IPS-20b (cell line): ENCODE results near the gene USP36.
"Not testable (repeated sequence)": the region's sequence is repeated elsewhere in the genome, so short reads cannot be mapped to it uniquely, and the experiment has no call there.

Experiments used
- H3K27ac ChIP-seq: one replicate; pipeline ENCODE4 v1.5.1; 2013; ENCODE audit warnings: low read length
- H3K27me3 ChIP-seq: 2 replicates; pipeline ENCODE4 v1.6.1; 2013; ENCODE audit warnings: mild to moderate bottlenecking, low read length, inconsistent platforms; ENCODE audit not compliant: insufficient read depth
- H3K36me3 ChIP-seq: 2 replicates; pipeline ENCODE4 v1.6.1; 2013; ENCODE audit warnings: low read depth, mild to moderate bottlenecking, inconsistent platforms, low read length, moderate library complexity; ENCODE audit not compliant: insufficient read depth
- H3K4me1 ChIP-seq: 2 replicates; pipeline ENCODE4 v1.6.1; 2013; ENCODE audit warnings: mild to moderate bottlenecking, control low read depth, inconsistent platforms, low read length, moderate library complexity; ENCODE audit not compliant: insufficient read depth
- H3K4me3 ChIP-seq: 2 replicates; pipeline ENCODE4 v1.5.1; 2013; ENCODE audit warnings: mild to moderate bottlenecking, low read length, inconsistent platforms
- H3K9ac ChIP-seq: 2 replicates; pipeline ENCODE4 v1.6.1; 2013; ENCODE audit warnings: low read depth, mild to moderate bottlenecking, inconsistent platforms, low read length, moderate library complexity
- H3K9me3 ChIP-seq: 2 replicates; pipeline ENCODE4 v1.6.1; 2013; ENCODE audit warnings: mild to moderate bottlenecking, low read depth, low read length, inconsistent platforms; ENCODE audit not compliant: insufficient read depth

The USP36 gene

GRCh38 chr17:78867046-78867445 lies 26.4 kb upstream of the USP36 start:
- H3K27ac ChIP-seq, H3K4me1 ChIP-seq, H3K4me3 ChIP-seq, H3K9me3 ChIP-seq, H3K9ac ChIP-seq, H3K36me3 ChIP-seq, H3K27me3 ChIP-seq: not testable (repeated sequence)

GRCh38 chr17:78865682-78866390 lies 25.2 kb upstream of the USP36 start:
- Histone ChIP-seq H3K4me1 (peaks cover 3% of the 10 kb centered on the region; the same call in 1 of the 2 replicates), H3K27ac (no peak overlapping the region), H3K36me3 (peaks cover 5% of the 10 kb centered on the region; the same call in 1 of the 2 replicates), H3K9ac (no peak overlapping the region), H3K9me3 (no peaks in the 10 kb centered on the region), H3K4me3 (no peak overlapping the region), H3K27me3 (no peaks in the 10 kb centered on the region)

- no peak overlapping the region for H3K9ac ChIP-seq
- H3K4me3 ChIP-seq = no peak overlapping the region
- H3K27ac ChIP-seq = no peak overlapping the region
- peaks cover 3% of the 10 kb centered on the region; the same call in 1 of the 2 replicates for H3K4me1 ChIP-seq
- no peaks in the 10 kb centered on the region for H3K27me3 ChIP-seq
- H3K9me3 ChIP-seq = no peaks in the 10 kb centered on the region
- H3K36me3 ChIP-seq = no peaks in the 10 kb centered on the region
These were observed 23.5 kb upstream of the USP36 start for GRCh38 chr17:78864117-78864516.

DNA sequence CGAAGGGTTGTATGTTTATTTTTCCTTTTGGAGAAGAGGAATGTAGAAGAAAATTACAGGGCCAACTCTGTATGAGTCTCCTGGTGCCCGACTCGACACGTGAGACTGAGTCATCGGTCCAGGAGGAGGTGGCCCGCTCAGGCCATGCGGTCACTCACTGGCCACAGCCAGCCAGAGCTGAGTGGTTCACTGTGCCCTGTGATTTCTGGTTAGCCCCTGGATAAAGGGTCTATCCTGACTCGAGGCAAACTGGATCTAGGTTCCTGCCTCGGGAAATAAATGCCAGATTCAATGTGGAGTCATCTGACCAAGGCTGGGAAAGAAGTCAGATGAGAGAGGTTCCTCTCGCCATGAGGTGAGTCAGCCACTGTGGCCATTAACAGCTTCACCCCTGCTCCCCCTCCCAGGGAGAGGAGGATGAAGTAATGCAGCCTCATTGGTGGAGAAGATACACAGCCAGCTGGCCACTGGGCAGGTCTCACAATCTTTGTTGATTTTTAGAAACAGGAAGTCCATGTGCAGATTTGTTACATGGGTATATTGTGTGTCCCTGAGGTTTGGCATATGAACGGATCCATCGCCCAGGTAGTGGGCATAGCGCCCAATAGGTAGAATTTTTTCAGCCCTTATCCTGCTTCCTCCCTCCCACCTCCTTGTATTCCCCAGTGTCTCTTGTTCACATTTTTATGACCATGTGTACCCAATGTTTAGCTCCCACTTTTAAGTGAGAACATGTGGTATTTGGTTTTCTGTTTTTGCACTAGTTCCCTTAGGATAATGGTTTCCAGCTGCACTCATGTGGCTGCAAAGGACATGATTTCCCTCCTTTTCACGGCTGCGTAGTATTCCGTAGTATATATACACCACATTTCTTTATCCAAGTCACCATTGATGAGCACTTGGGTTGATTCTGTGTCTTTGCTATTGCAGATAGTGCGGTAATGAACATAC lies 21.7 kb upstream of the USP36 start:
- Histone ChIP-seq H3K9me3 (no peaks in the 10 kb centered on the region), H3K4me1 (peaks cover 3% of the 10 kb centered on the region; the same call in 1 of the 2 replicates), H3K4me3 (no peak overlapping the region), H3K36me3 (0 out of 2 replicates have a peak, but pooled peaks cover under 1% of the 10 kb centered on the region), H3K27ac (no peak overlapping the region), H3K27me3 (no peaks in the 10 kb centered on the region), H3K9ac (no peak overlapping the region)

DNA sequence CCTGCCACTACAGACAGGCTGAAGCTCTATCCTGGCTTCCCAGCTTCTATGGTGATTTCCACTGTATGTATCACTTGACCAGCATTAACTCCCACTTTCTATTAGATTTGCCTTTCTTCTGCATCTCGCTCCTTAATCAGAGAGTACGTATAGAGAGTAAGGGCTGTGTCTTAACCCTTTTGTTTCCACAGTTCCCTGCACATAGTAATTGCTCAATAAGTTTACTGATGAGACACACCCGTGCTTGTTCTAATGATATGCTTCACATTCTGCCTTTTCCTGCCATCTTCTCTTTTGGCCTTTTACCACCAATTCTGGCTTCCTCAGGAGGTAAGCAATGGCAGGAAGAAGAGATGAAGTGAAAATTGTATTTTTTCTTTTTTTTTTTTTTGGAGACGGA lies 20.6 kb upstream of the USP36 start:
- H3K27me3 ChIP-seq = no peaks in the 10 kb centered on the region
- no peak overlapping the region for H3K9ac ChIP-seq
- H3K36me3 ChIP-seq = 0 out of 2 replicates have a peak, but pooled peaks cover 4% of the 10 kb centered on the region
- H3K4me3 ChIP-seq = no peak overlapping the region
- H3K27ac ChIP-seq = no peak overlapping the region
- H3K9me3 ChIP-seq = no peaks in the 10 kb centered on the region
- peaks cover 3% of the 10 kb centered on the region; the same call in 1 of the 2 replicates for H3K4me1 ChIP-seq

DNA sequence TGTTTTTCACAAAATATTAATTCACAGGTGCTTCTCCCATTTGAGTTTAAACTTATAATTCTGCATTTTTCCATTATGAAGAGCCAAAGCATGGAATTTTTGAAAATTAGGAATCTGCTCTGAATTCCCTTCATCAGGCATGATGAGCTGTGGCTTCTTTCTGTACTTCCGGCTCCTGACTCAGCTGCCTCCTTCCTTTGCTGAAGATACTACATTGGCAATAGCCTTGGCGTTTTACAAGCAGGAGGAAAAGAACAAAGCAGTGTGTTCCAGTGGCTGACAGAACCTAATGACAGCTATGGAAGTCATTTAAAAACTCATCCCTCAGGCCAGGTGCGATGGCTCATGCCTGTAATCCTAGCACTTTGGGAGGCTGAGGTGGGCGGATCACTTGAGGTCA lies 18.4 kb upstream of the USP36 start:
- 0 out of 2 replicates have a peak, but pooled peaks cover 4% of the 10 kb centered on the region for H3K36me3 ChIP-seq
- no peak overlapping the region for H3K9ac ChIP-seq
- no peaks in the 10 kb centered on the region for H3K9me3 ChIP-seq
- H3K27ac ChIP-seq = no peak overlapping the region
- no peaks in the 10 kb centered on the region for H3K4me1 ChIP-seq
- H3K4me3 ChIP-seq = no peak overlapping the region
- no peaks in the 10 kb centered on the region for H3K27me3 ChIP-seq

DNA sequence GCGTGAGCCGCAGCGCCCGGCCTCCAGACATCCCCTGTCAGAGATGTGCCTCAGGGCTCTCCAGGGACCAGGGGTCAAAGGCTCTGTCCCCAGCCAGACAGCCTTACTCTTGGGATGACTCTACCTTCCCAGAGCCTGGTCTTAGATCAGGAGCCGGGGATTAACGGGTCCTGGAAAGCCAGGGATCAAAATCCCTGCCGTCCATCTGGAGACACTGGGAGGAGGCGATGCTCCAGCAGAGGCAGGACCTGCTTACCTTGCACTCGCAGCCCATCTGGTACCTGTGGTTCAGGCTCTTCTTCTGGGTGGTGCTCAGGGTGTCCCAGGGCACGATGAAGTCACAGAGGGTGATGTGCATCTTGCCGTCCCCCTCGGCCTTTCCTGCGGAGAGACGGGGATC lies 16.7 kb upstream of the USP36 start:
- Histone ChIP-seq H3K4me1 (no peaks in the 10 kb centered on the region), H3K9me3 (no peaks in the 10 kb centered on the region), H3K4me3 (no peak overlapping the region), H3K36me3 (0 out of 2 replicates have a peak, but pooled peaks cover 4% of the 10 kb centered on the region), H3K27me3 (no peaks in the 10 kb centered on the region), H3K9ac (no peak overlapping the region), H3K27ac (no peak overlapping the region)

DNA sequence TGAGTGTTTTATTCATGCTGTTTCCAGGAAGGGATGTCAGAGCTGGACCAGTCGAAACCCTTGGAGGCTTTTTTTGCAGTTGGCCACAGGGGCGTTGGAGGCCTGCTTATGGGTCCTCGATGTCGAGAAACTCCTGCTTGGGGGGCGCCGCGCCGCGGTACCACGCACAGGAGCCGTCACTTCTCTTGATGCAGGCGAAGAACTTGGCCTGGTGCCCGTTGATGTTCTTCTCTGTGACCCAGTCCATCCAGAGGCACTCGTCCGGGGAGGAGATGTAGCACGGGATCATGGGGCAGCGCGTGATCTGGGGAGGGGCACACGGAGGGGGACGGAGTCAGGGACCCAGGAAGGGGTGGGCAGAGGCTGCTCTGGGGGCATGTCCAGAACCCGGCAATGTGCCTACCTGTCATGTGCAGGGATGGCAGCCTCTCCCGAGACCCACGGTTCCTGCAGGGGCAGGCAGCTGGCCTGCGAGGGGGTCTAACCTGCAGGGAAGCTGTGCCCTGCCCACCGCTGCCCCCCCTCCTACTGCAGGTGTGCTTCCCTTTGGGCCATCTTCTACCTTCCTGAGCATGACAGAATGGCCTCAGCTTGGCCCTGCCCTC lies 15.0 kb upstream of the USP36 start:
- H3K4me3 ChIP-seq = no peak overlapping the region

GRCh38 chr17:78854508-78854907 lies 13.9 kb upstream of the USP36 start:
- Histone ChIP-seq H3K27ac (no peak overlapping the region), H3K9me3 (no peaks in the 10 kb centered on the region), H3K9ac (no peak overlapping the region), H3K4me3 (no peak overlapping the region), H3K27me3 (no peaks in the 10 kb centered on the region), H3K36me3 (0 out of 2 replicates have a peak, but pooled peaks cover 4% of the 10 kb centered on the region), H3K4me1 (no peaks in the 10 kb centered on the region)

More for the DNA sequence above, 15.0 kb upstream of the USP36 start:
- no peaks in the 10 kb centered on the region for H3K4me1 ChIP-seq
- 0 out of 2 replicates have a peak, but pooled peaks cover 4% of the 10 kb centered on the region for H3K36me3 ChIP-seq
- no peak overlapping the region for H3K27ac ChIP-seq
- no peaks in the 10 kb centered on the region for H3K9me3 ChIP-seq
- no peak overlapping the region for H3K9ac ChIP-seq
- no peaks in the 10 kb centered on the region for H3K27me3 ChIP-seq

DNA sequence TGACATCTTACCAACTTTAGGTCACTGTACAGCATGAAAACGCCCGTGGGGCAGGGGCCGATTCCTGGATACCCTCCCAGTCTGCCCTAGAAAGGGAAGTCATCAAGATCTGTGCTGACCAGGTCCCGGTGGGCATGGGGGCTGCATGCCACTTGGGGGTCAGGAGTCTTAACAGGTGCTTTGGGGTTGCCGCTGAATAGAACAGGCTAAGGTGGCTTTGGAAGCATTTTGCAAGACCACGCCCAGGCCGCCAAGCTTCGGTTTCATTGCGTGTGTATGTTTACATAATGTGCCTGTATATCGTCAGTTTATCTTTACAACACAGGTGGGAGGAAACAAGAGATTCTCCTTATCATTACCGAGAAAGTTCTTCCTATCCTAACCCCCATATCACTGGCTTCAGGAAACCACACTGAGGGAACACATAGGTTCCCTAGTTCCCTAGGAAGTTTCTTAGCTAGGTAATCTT lies 13.3 kb upstream of the USP36 start:
- no peak overlapping the region for H3K4me3 ChIP-seq
- no peaks in the 10 kb centered on the region for H3K27me3 ChIP-seq
- H3K36me3 ChIP-seq = 0 out of 2 replicates have a peak, but pooled peaks cover 4% of the 10 kb centered on the region
- no peak overlapping the region for H3K9ac ChIP-seq
- H3K27ac ChIP-seq = no peak overlapping the region
- no peaks in the 10 kb centered on the region for H3K9me3 ChIP-seq
- no peaks in the 10 kb centered on the region for H3K4me1 ChIP-seq

DNA sequence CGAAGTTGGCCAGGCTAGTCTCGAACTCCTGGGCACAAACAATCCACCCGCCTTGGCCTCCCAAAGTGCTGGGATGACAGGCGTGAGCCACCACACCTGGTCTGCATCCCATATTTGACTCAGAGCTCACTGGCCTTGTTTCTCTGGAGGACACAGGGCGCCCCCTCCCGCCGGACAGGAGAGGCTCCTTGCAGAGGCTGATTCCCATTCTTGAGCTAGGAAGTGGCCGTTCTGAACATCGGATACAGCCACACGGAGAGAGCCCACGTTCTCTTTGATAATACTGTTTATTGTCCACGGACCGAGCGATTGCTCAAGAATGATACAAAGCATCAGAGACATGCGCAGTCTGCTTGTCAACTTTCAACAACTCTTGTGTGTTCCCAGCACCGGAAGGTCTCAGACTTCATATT lies 12.1 kb upstream of the USP36 start:
- H3K27ac ChIP-seq = no peak overlapping the region

More for the DNA sequence above, 12.1 kb upstream of the USP36 start:
- H3K36me3 ChIP-seq = 0 out of 2 replicates have a peak, but pooled peaks cover 4% of the 10 kb centered on the region
- H3K9me3 ChIP-seq = no peaks in the 10 kb centered on the region
- H3K4me3 ChIP-seq = no peak overlapping the region
- H3K4me1 ChIP-seq = no peaks in the 10 kb centered on the region
- H3K27me3 ChIP-seq = no peaks in the 10 kb centered on the region
- no peak overlapping the region for H3K9ac ChIP-seq
